GM12875 (cell line): ENCODE measurements around the gene MAP3K3.

Experiments used
- H3K4me3 ChIP-seq: one replicate; pipeline ENCODE4 v1.5.1; 2011; ENCODE audit warnings: low read depth, low read length, control low read depth
- TF ChIP-seq, protein P1 (sequence below): IDR thresholded peaks from 2 replicates; pipeline ENCODE4 v1.5.1; 2011; ENCODE audit warnings: low read depth, mild to moderate bottlenecking, control low read depth, inconsistent platforms, low read length, moderate library complexity, borderline replicate concordance; ENCODE audit not compliant: insufficient read depth

The MAP3K3 gene

DNA sequence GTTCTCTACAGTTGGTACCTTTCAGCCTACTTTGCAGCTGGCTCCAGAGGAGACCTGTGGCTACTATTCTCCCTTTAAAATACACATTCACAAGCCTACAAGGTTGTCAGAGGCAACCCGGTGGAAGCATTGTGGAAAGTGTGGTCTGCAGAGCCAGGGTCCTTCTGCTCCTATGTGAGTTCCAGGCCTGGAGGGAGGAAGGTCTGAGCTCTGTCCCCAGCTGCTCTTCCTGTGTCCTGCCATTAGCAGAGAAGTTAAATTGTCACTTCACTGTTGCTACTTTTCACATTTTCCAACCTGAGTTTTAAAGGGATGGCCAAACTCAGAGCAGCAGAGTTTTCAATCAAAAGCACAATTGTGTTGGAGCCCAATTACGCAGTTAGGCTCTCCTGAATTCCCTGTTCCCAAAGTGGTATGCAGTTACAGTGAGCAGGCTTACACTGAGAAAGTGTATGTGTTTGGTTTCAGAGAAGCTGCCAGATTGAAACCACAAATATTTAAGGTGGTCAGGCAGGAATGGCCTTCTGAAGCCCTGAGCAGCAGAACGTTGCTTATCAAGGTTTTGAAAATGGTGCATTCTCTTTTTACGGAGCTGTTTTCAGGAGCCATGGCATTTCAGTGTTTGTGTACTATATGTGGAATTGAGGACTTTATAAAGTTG lies 25.0 kb downstream of the MAP3K3 start:
- no peak overlapping the region for H3K4me3 ChIP-seq

GRCh38 chr17:63647936-63648335 lies 25.7 kb downstream of the MAP3K3 start:
- TF ChIP-seq, protein P1, sequence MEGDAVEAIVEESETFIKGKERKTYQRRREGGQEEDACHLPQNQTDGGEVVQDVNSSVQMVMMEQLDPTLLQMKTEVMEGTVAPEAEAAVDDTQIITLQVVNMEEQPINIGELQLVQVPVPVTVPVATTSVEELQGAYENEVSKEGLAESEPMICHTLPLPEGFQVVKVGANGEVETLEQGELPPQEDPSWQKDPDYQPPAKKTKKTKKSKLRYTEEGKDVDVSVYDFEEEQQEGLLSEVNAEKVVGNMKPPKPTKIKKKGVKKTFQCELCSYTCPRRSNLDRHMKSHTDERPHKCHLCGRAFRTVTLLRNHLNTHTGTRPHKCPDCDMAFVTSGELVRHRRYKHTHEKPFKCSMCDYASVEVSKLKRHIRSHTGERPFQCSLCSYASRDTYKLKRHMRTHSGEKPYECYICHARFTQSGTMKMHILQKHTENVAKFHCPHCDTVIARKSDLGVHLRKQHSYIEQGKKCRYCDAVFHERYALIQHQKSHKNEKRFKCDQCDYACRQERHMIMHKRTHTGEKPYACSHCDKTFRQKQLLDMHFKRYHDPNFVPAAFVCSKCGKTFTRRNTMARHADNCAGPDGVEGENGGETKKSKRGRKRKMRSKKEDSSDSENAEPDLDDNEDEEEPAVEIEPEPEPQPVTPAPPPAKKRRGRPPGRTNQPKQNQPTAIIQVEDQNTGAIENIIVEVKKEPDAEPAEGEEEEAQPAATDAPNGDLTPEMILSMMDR = no peak
- H3K4me3 ChIP-seq = no peak overlapping the region

More for the DNA sequence above, 25.0 kb downstream of the MAP3K3 start:
- TF ChIP-seq, protein P1 = no peak

- H3K4me3 ChIP-seq = no peak overlapping the region
Observed at GRCh38 chr17:63649813-63650212, 27.6 kb downstream of the MAP3K3 start.

DNA sequence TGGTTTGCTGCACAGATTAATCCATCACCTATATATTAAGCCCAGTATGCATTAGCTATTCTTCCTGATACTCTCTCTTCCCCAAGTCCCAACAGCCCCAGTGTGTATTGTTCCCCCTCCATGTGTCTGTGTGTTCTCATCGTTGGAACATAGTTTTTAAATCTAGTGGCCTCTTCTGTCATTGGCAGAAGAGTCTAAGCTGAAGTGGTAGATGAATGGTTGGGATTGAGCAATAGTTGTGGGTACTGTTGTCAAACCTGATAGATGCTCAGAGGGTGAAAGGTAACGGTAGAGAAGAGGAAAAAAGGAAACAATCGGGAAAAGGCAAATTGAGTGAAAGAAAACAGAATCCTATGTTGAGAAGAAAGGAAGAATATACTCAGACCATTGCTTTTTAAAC lies 29.9 kb downstream of the MAP3K3 start:
- no peak overlapping the region for H3K4me3 ChIP-seq
- TF ChIP-seq, protein P1 = no peak

More at GRCh38 chr17:63649813-63650212, 27.6 kb downstream of the MAP3K3 start:
- TF ChIP-seq, protein P1 = no peak

GRCh38 chr17:63653050-63653449 lies 30.8 kb downstream of the MAP3K3 start:
- no peak overlapping the region for H3K4me3 ChIP-seq
- TF ChIP-seq, protein P1 = no peak

DNA sequence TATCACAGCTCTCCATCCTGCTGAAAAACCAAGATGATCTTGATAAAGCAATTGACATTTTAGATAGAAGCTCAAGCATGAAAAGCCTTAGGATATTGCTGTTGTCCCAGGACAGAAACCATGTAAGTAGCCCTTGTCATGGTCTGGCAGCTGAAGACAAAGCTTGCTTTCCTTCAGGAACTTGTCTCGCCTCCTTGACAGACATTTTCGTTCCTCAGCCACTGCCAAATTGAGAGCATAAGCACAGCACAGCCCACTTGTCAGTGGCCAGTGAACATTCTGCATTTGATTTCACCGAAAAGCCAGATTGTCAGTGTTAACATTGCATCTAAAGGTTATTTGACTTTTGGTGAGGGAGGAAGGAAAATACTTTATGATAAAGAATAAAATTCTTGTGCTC lies 35.6 kb downstream of the MAP3K3 start:
- TF ChIP-seq, protein P1 = no peak
- no peak overlapping the region for H3K4me3 ChIP-seq

GRCh38 chr17:63658366-63658765 lies 36.1 kb downstream of the MAP3K3 start:
- TF ChIP-seq, protein P1 = no peak
- no peak overlapping the region for H3K4me3 ChIP-seq
